HG02870 (cell line): ENCODE measurements around the gene ABHD12.
A peak's percentile ranks its signal among the peaks of the same experiment; 100 is the strongest.
"Not testable (repeated sequence)": the region's sequence is repeated elsewhere in the genome, so short reads cannot be mapped to it uniquely, and the experiment has no call there.

Experiments used
- ATAC-seq: cut with Tn5 transposase; IDR thresholded peaks from one replicate; pipeline ENCODE4 v1.9.1; 2021; ENCODE audit warnings: mild to moderate bottlenecking, moderate library complexity; ENCODE audit not compliant: unreplicated experiment

The ABHD12 gene

GRCh38 chr20:25390538-25391528 lies at the start of gene ABHD12:
Gene ABHD12, minus strand, starts transcription at chr20:25390835. Its CDS starts 132 bp downstream, at chr20:25390703.
- peak; percentile 90 for ATAC-seq

DNA sequence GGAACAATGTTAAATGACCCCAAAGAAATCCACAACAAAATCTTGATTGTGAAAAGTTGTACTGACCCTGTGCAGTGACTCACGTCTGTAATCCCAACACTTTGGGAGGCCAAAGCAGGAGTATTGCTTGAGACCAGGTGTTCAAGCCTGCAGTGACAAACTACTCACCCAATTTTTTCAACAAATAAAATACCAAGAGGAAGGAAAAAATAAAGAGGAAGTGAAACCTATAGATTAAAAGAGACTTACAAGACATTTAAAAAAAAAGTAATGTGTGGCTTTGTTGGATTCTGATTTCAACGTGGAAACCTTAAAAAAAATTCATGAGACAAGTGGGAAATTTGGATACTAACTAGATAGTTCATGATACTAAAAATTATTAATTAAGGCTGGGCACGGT lies 48.7 kb upstream of the ABHD12 start:
- no peak for ATAC-seq

- ATAC-seq: no peak
Observed at GRCh38 chr20:25437153-25437581, 46.5 kb upstream of the ABHD12 start.

DNA sequence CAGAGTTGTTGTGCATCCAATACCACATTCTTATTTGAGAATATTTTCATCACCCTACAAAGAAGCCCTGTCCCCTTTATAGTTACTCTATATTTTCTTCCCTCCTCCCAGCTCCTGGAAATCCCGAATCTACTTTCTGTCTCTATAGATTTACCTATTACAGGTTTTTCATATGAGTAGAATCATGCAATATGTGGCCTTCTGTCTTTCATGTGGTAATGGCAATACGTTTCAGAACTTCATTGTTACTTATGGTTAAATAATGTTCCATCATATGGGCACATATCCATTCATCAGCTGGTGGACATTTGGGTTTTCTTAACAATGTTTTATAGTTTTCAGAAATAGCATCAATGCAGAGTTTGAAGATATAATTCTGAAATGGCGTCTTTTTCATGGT lies 33.9 kb upstream of the ABHD12 start:
- no peak for ATAC-seq

DNA sequence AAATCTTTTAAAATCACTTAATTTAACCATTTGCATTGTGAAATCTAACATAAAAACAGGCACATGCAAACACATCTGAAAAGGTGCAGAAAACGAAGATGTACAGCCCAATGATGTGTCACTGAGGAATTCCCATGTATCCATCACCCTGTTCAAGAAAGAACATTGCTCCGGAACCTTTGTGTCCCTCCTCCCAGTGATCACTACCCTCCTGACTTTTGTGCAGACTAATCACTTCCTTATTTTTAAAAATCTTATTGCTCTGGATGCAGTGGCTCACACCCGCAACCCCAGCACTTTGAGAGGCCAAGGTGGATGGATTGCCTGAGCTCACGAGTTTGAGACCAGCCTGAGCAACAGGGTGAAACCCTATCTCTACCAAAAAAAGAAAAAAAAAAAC lies 31.4 kb upstream of the ABHD12 start:
- no peak for ATAC-seq

GRCh38 chr20:25421102-25421501 lies 30.5 kb upstream of the ABHD12 start:
- ATAC-seq: no peak

- ATAC-seq: no peak
Observed at GRCh38 chr20:25418776-25419175, 28.1 kb upstream of the ABHD12 start.

DNA sequence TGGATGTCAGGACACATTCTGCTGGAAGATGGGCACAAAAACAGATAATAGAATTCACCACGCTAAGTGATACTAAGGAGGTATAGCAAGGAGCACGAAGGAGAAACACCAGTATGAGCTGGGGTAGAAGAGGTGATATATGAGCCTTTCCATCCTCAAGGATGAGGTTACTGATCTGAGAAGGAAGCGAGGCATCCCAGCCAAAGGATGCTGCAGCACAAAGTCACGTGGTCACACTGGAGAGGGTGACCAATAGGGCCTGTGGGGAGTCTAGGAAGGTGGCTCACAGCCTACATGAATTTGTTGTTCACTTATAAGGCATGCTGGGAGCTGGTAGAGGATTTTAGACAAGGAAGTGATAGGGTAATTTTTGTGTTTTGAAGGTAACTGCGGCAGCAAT lies 18.3 kb upstream of the ABHD12 start:
- no peak for ATAC-seq

DNA sequence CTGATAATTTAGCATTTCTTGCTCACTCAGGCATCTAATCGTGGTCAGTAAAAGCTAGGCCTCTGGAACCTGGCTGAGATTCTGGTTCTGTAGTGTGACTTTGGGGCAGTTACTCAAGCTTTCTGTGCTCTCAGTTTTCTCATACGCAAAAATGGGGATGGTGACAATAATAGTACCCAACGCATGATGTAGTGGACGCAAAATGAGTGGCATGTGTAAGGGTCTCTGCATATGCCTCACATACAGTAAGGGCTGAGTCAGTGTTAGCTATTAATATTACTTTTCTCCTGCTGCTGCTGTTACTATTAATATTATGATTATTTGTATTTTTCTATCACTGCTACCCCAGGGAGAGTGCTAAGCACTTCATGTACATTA lies 17.5 kb upstream of the ABHD12 start:
- ATAC-seq: no peak

DNA sequence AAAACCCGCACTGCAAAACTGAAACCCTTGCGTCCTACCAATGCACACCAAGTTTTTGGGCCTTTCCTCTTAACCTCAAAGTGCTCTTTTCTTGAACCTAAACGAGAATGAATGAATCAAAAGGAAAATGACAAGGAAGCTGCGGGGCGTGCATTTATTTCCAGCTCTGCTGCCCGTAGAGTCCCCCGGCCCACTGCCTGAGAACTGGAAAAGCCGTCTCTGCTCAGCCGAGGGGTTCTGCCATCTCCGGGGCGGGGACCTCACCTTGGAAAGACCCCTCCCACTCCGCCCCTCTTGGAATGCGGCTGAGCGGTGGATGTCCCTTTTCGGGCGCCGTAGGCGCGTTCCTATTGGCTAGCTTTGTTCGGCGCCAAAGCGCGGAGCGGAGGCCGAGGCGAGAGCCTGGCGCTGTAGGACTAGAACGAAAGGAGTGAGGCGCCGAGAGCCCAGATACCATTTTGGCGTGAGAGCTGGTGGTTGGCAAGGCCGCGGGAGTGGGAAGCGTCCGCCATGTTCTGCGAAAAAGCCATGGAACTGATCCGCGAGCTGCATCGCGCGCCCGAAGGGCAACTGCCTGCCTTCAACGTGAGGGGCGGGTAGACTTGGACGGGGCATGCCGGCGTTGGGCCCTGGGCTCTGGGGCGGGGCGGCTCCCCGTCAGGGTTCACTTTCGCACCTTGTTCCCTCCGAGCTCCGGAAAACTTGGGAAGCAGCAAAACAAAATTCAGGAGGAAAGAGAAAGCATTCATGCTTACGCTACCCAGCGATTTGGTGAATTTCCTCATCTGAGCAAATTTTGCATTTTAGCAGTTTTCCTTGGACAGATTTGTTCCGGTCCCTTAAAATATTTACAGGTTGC lies 16.9 kb upstream of the ABHD12 start, which contains the start of gene GINS1:
GINS1 (plus strand) TSS at position 363 of the 859 bp plus-strand sequence; CDS start at position 511, 148 bp downstream.
- ATAC-seq: peak; percentile 89

GRCh38 chr20:25402583-25402982 lies 11.9 kb upstream of the ABHD12 start:
- ATAC-seq: no peak

DNA sequence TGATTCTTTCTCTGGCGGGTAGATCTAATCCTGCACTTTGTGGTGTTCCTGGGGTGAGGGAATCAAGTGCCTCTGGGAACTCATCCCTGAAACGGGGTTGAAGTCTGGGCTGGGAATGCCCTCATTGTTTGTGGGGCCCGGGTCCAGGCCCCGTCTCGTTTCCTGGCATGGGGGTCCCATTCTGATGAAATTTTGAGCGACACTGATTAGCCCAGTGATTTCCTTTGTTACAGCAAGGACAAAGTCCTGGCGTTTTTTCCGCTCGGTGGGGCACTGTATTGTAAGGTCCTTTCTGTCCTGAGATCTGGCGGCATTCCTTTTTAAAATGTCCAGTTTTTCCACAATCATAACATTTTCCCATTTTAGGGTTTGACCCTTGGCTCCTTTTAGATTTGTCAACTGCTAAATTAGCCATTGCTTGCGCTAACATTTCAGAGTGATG lies 9.7 kb upstream of the ABHD12 start:
- not testable (repeated sequence) for ATAC-seq

GRCh38 chr20:25399037-25399430 lies 8.4 kb upstream of the ABHD12 start:
- peak; percentile 66 for ATAC-seq

DNA sequence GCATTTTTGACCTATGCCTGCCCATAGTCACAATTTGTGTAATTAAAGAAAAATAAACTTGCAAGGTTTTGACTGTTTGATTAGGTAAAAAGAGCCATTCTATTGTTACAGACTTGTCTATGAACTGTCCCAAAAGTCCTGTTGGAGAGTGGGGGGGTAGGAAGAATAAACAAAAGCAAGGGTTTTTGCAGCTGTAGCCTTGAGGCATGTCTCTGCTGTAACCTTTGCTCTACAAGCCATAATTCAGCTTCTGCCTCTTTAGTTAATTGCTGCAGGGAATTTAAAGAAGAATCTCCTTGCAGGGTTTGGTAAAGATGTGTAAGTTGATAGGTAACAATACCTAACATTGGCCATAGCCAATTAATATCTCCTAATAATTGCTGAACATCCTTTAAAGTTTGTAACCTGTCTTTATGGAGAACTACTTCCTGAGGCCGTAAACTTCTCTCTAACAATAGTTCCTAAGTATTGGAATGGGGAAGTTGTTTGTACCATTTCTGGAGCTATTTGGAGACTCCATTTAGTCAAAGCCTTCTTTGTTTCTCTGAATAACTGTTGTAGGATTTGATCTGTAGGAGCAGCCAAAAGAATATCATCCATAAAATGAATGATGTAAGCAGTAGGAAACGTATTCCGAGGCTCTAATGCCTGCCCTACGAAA lies 7.9 kb upstream of the ABHD12 start:
- no peak for ATAC-seq

DNA sequence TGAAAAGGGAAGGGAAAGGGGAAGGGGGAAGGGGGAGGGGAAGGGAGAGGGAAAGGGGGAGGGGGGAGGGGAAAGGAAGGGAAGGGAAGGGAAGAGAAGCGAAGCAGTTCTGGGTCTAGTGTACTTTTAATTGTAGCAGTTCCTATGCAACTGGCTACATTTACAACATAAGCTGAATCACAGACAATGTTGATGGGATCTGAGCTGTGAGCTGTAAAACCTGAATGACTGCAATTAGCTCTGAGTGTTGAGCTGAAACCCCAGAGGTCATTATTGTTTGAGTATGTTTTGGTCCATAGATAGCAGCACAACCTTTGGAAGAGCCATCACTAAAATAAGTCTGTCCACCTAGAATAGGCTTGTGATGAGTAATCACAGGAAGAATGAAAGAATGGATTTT lies 7.2 kb upstream of the ABHD12 start:
- no peak for ATAC-seq

DNA sequence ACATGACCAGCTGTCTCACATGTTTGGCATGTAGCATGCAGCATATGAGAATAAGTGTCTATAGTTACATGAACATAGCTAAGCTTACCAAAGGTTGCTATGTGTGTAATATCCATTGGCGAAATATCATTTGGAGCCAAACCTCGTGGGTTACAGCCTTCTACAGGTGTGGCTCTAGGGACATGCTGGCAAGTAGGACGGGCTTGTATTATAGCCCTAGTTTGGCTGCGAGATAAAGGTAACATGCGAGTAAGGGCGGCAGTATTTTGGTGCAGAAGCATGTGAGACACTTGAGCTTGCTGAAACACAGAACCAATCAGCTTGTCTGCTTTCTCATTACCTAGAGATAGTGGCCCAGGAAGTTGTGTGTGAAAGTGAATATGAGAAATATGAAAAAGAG lies 6.5 kb upstream of the ABHD12 start:
- ATAC-seq: no peak

GRCh38 chr20:25394996-25395395 lies 4.4 kb upstream of the ABHD12 start:
- no peak for ATAC-seq

DNA sequence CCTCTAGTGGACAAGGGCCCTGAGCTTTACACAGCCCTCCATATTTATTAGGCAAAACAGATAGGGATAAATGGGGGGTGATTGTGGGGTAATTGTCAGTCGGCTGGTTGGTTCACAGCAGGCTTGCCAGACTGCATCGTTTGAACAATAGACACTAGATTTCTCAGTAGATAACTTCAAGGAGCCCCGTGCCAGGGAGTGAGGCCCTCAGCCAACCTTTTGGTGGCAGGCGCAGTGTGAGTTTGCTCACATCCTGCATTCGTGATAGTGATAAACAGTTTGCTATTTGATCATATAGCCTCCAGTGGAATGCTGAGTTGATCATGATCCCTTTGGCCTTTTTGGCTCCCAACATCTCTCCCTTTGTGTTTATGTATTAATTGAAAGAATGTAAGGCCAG lies 3.6 kb upstream of the ABHD12 start:
- ATAC-seq: no peak

- ATAC-seq: peak; percentile 28
Observed at GRCh38 chr20:25389858-25390537, 637 bp downstream of the ABHD12 start.

DNA sequence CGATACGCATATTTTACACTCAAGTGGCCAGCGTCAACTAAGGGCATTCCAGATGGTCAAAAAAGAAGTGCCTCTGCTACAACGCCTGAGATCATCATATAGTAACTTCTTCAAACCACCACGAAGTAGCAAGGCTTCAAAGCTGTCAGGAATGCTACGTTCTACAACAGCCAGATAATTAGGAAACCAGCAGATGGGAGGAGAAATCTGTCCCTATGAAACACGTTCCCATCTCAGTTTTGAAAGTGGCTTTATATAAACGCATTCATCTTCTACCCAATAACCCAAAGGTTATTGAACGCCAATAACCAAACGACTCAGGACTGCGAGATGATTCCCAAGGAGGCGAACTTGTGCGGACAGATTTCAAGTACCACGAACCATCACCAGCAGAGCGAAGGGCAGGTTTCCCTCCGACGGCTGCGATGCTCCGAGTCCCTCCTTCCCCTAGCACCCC lies 1.2 kb downstream of the ABHD12 start:
- no peak for ATAC-seq
